Measurements from ENCODE around the gene VAMP1. TPM values are rescaled to one million over a fixed set of nuclear protein-coding genes. Genes with fewer than 3 reads are reported as not detected.

Gene VAMP1
- total RNA-seq, 1 donor = 6.5 TPM

GRCh38 chr12:6426882-6427671 is 43.4 kb downstream of the VAMP1 start:
- Histone ChIP-seq H3K4me3 (ENCODE audit: insufficient read depth, low read length) (no peak overlapping the region), H3K9me3 (ENCODE audit: low read depth, low read length) (no peaks in the 10 kb centered on the region), H3K27me3 (ENCODE audit: insufficient read depth, low read length) (no peaks in the 10 kb centered on the region), H2AFZ (ENCODE audit: low read length) (peak overlapping the region; percentile 23), H3K4me1 (ENCODE audit: insufficient read depth, low read length) (peaks cover 21% of the 10 kb centered on the region), H3K4me2 (ENCODE audit: insufficient read depth, low read length) (no peak overlapping the region), H4K20me1 (ENCODE audit: insufficient read depth, low read length) (no peaks in the 10 kb centered on the region), H3K27ac (ENCODE audit: low read depth, low read length) (no peak overlapping the region), H3K79me2 (ENCODE audit: insufficient read depth, low read length) (no peaks in the 10 kb centered on the region), H3K36me3 (ENCODE audit: insufficient read depth, low read length) (no peaks in the 10 kb centered on the region)
- no peak for TF ChIP-seq CTCF (IDR thresholded peaks at IDR 0.05; ENCODE audit: extremely low read depth, low read depth, low read length)
- no peak for DNase-seq (ENCODE audit: insufficient read length, low spot score, missing footprints)

- Histone ChIP-seq H3K4me2 (ENCODE audit: insufficient read depth, low read length) (no peak overlapping the region), H3K36me3 (ENCODE audit: insufficient read depth, low read length) (no peaks in the 10 kb centered on the region), H3K9me3 (ENCODE audit: low read depth, low read length) (no peaks in the 10 kb centered on the region), H3K27ac (ENCODE audit: low read depth, low read length) (no peak overlapping the region), H4K20me1 (ENCODE audit: insufficient read depth, low read length) (no peaks in the 10 kb centered on the region), H3K4me3 (ENCODE audit: insufficient read depth, low read length) (no peak overlapping the region), H3K27me3 (ENCODE audit: insufficient read depth, low read length) (no peaks in the 10 kb centered on the region), H3K4me1 (ENCODE audit: insufficient read depth, low read length) (peaks cover 13% of the 10 kb centered on the region), H3K79me2 (ENCODE audit: insufficient read depth, low read length) (no peaks in the 10 kb centered on the region), H2AFZ (ENCODE audit: low read length) (peak overlapping the region; percentile 9)
- DNase-seq (ENCODE audit: insufficient read length, low spot score, missing footprints) = peak; percentile 75
- TF ChIP-seq CTCF (IDR thresholded peaks at IDR 0.05; ENCODE audit: extremely low read depth, low read depth, low read length) = no peak
These were observed 44.6 kb downstream of the VAMP1 start for GRCh38 chr12:6425590-6426531.

- no peaks in the 10 kb centered on the region for H4K20me1 ChIP-seq (ENCODE audit: insufficient read depth, low read length)
- H3K4me2 ChIP-seq (ENCODE audit: insufficient read depth, low read length) = no peak overlapping the region
- no peak for TF ChIP-seq CTCF (IDR thresholded peaks at IDR 0.05; ENCODE audit: extremely low read depth, low read depth, low read length)
- no peak for DNase-seq (ENCODE audit: insufficient read length, low spot score, missing footprints)
- no peaks in the 10 kb centered on the region for H3K36me3 ChIP-seq (ENCODE audit: insufficient read depth, low read length)
- H3K9me3 ChIP-seq (ENCODE audit: low read depth, low read length) = no peaks in the 10 kb centered on the region
- no peaks in the 10 kb centered on the region for H3K79me2 ChIP-seq (ENCODE audit: insufficient read depth, low read length)
- H3K27ac ChIP-seq (ENCODE audit: low read depth, low read length) = no peak overlapping the region
- H3K4me3 ChIP-seq (ENCODE audit: insufficient read depth, low read length) = no peak overlapping the region
- peaks cover 3% of the 10 kb centered on the region for H3K4me1 ChIP-seq (ENCODE audit: insufficient read depth, low read length)
- H2AFZ ChIP-seq (ENCODE audit: low read length) = no peak overlapping the region
- no peaks in the 10 kb centered on the region for H3K27me3 ChIP-seq (ENCODE audit: insufficient read depth, low read length)
These were observed 45.6 kb downstream of the VAMP1 start for GRCh38 chr12:6424866-6425265.

- H4K20me1 ChIP-seq (ENCODE audit: insufficient read depth, low read length) = no peaks in the 10 kb centered on the region
- no peaks in the 10 kb centered on the region for H3K79me2 ChIP-seq (ENCODE audit: insufficient read depth, low read length)
- H3K36me3 ChIP-seq (ENCODE audit: insufficient read depth, low read length) = no peaks in the 10 kb centered on the region
- no peak for TF ChIP-seq CTCF (IDR thresholded peaks at IDR 0.05; ENCODE audit: extremely low read depth, low read depth, low read length)
- DNase-seq (ENCODE audit: insufficient read length, low spot score, missing footprints) = no peak
- no peak overlapping the region for H2AFZ ChIP-seq (ENCODE audit: low read length)
- H3K4me2 ChIP-seq (ENCODE audit: insufficient read depth, low read length) = no peak overlapping the region
- peaks cover 2% of the 10 kb centered on the region for H3K4me1 ChIP-seq (ENCODE audit: insufficient read depth, low read length)
- no peak overlapping the region for H3K4me3 ChIP-seq (ENCODE audit: insufficient read depth, low read length)
- H3K27ac ChIP-seq (ENCODE audit: low read depth, low read length) = no peak overlapping the region
- H3K9me3 ChIP-seq (ENCODE audit: low read depth, low read length) = no peaks in the 10 kb centered on the region
- no peaks in the 10 kb centered on the region for H3K27me3 ChIP-seq (ENCODE audit: insufficient read depth, low read length)
These were observed 46.5 kb downstream of the VAMP1 start for GRCh38 chr12:6424008-6424347.

Data from osteoblast (primary cell).